ENCODE results near the gene STK32A. TPM values are rescaled to one million over a fixed set of nuclear protein-coding genes. Genes with fewer than 3 reads are reported as not detected.

Gene STK32A
- polyA plus RNA-seq, 1 donor (not counting 4 experiments of a cell fraction or from before 2014, with no cell fraction given) = 0.01 TPM

DNA sequence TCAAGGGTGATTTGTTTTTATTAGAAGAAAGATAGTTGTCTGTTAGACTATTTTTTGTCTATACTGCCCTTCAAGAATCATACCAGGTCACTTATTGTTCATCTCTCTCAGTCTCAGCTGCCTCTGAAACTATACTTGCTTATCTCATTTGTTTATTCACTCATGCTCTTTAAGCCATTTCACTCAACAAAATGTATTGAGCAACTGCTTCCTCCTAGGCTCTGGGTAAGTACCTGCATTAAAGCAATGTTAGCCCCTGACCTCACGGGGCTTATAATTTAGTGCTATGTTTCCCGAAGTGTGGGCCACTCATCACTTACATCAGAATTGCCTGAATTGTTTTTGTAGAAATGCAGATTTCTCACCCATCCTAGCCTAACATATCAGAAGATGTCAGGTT is 174.2 kb downstream of the STK32A start:
- DNase-seq (ENCODE audit: low read depth, low spot score) = no peak
- Histone ChIP-seq H3K36me3 (ENCODE audit: control insufficient read depth in 2 of 2, extremely low read depth in 1 of 2, insufficient read depth in 2 of 2, low read length in 2 of 2) (no peaks in the 10 kb centered on the region), H3K9ac (ENCODE audit: control insufficient read depth, extremely low read depth, insufficient read depth, low read length) (no peak overlapping the region), H3K79me2 (ENCODE audit: control insufficient read depth, insufficient read depth, low read length) (no peaks in the 10 kb centered on the region), H4K20me1 (ENCODE audit: control insufficient read depth, extremely low read depth, insufficient read depth, low read length) (no peaks in the 10 kb centered on the region), H3K9me1 (ENCODE audit: control insufficient read depth, extremely low read depth, insufficient read depth, low read length) (no peaks in the 10 kb centered on the region), H3K4me3 (ENCODE audit: control insufficient read depth in 2 of 3, extremely low read depth in 1 of 3, insufficient read depth in 2 of 3, low read depth in 1 of 3, low read length in 3 of 3) (no peak overlapping the region), H3K9me3 (ENCODE audit: control insufficient read depth, low read depth, low read length) (no peaks in the 10 kb centered on the region), H3K4me1 (ENCODE audit: control insufficient read depth, extremely low read depth, insufficient read depth, low read length) (no peaks in the 10 kb centered on the region), H2AFZ (ENCODE audit: control insufficient read depth, low read length) (no peak overlapping the region), H3K27me3 (ENCODE audit: control insufficient read depth, extremely low read depth, insufficient read depth, low read length) (no peaks in the 10 kb centered on the region), H3K27ac (ENCODE audit: control insufficient read depth, insufficient read depth, low read length) (no peak overlapping the region), H3K4me2 (ENCODE audit: control insufficient read depth, extremely low read depth, insufficient read depth, low read depth, low read length) (no peak overlapping the region)
- FAIRE-seq = no peak
- no peak for TF ChIP-seq EZH2 (IDR thresholded peaks at IDR 0.05; ENCODE audit: low read length)
- TF ChIP-seq CTCF (optimal IDR thresholded peaks at IDR 0.05 in 1 of 3, IDR thresholded peaks at IDR 0.05 in 1 of 3, conservative IDR thresholded peaks at IDR 0.05 in 1 of 3; ENCODE audit: extremely low read depth in 1 of 3, insufficient read depth in 2 of 3, low read length in 3 of 3) = no peak
- dilution Hi-C loops (cut with MboI; ENCODE audit: extremely low pct_ligation_motif_present, low sequenced_read_pairs) = no loop called here

- H3K27ac ChIP-seq (ENCODE audit: control insufficient read depth, insufficient read depth, low read length) = no peak overlapping the region
- H2AFZ ChIP-seq (ENCODE audit: control insufficient read depth, low read length) = no peak overlapping the region
- no peak overlapping the region for H3K4me2 ChIP-seq (ENCODE audit: control insufficient read depth, extremely low read depth, insufficient read depth, low read depth, low read length)
- TF ChIP-seq EZH2 (IDR thresholded peaks at IDR 0.05; ENCODE audit: low read length) (no peak), CTCF (optimal IDR thresholded peaks at IDR 0.05 in 1 of 3, IDR thresholded peaks at IDR 0.05 in 1 of 3, conservative IDR thresholded peaks at IDR 0.05 in 1 of 3; ENCODE audit: extremely low read depth in 1 of 3, insufficient read depth in 2 of 3, low read length in 3 of 3) (no peak)
- H3K36me3 ChIP-seq (ENCODE audit: control insufficient read depth in 2 of 2, extremely low read depth in 1 of 2, insufficient read depth in 2 of 2, low read length in 2 of 2) = no peaks in the 10 kb centered on the region
- dilution Hi-C loops (cut with MboI; ENCODE audit: extremely low pct_ligation_motif_present, low sequenced_read_pairs) = no loop called here
- H3K9me3 ChIP-seq (ENCODE audit: control insufficient read depth, low read depth, low read length) = no peaks in the 10 kb centered on the region
- FAIRE-seq (no peak), DNase-seq (ENCODE audit: low read depth, low spot score) (no peak)
- no peaks in the 10 kb centered on the region for H3K4me1 ChIP-seq (ENCODE audit: control insufficient read depth, extremely low read depth, insufficient read depth, low read length)
- no peaks in the 10 kb centered on the region for H4K20me1 ChIP-seq (ENCODE audit: control insufficient read depth, extremely low read depth, insufficient read depth, low read length)
- H3K27me3 ChIP-seq (ENCODE audit: control insufficient read depth, extremely low read depth, insufficient read depth, low read length) = no peaks in the 10 kb centered on the region
- H3K4me3 ChIP-seq (ENCODE audit: control insufficient read depth in 2 of 3, extremely low read depth in 1 of 3, insufficient read depth in 2 of 3, low read depth in 1 of 3, low read length in 3 of 3) = no peak overlapping the region
- H3K79me2 ChIP-seq (ENCODE audit: control insufficient read depth, insufficient read depth, low read length) = no peaks in the 10 kb centered on the region
- no peaks in the 10 kb centered on the region for H3K9me1 ChIP-seq (ENCODE audit: control insufficient read depth, extremely low read depth, insufficient read depth, low read length)
- H3K9ac ChIP-seq (ENCODE audit: control insufficient read depth, extremely low read depth, insufficient read depth, low read length) = no peak overlapping the region
These were observed 175.9 kb downstream of the STK32A start for GRCh38 chr5:147410496-147411358.

Measured in keratinocyte (primary cell).